PC-3 (cell line): ENCODE results near the gene HHIPL1. TPM values are rescaled to one million over a fixed set of nuclear protein-coding genes. Genes with fewer than 3 reads are reported as not detected.

ENCODE experiments used
- ATAC-seq: fragments of 200-7000 bp; cut with Tn5 transposase; 2 replicates; pipeline ENCODE4 v1.9.1; 2020; ENCODE audit warnings: mild to moderate bottlenecking, moderate library complexity
- BruUV-seq: library from RNA; stranded (reverse); fragments of 400-500 nt; replicated peaks from 2 replicates; lab custom pipeline; 2021; lab: Mats Ljungman, UMichigan
- CTCF ChIA-PET: fragments of 300-600 bp; sonication (Branson Sonifier 250); formaldehyde crosslinking; loops from one replicate; lab custom pipeline; 2022; ENCODE audit warnings: antibody characterized with exemption; lab: Charles Lee
- POLR2A ChIA-PET: fragments of 300-600 bp; sonication (Branson Sonifier 250); formaldehyde crosslinking; loops from one replicate; lab custom pipeline; 2022; ENCODE audit warnings: antibody characterized with exemption; ENCODE audit not compliant: unreplicated experiment; lab: Charles Lee
- DNase-seq: peaks from one replicate; pipeline ENCODE4 v3.0.0-alpha.2; 2015
- H2AFZ ChIP-seq: fragments of 300-600 bp; sonication (generic); 2 replicates; pipeline ENCODE4 v1.6.0; 2016; ENCODE audit warnings: antibody characterized with exemption, low read length
- H3F3A ChIP-seq: fragments of 300-600 bp; sonication (generic); one replicate; pipeline ENCODE4 v1.6.0; 2017; ENCODE audit warnings: antibody characterized with exemption, low read length, control low read depth, mild to moderate bottlenecking; ENCODE audit not compliant: unreplicated experiment
- H3K27ac ChIP-seq: fragments of 300-600 bp; sonication (generic); 2 replicates; pipeline ENCODE4 v1.5.1; 2016; ENCODE audit warnings: mild to moderate bottlenecking, low read length
- H3K27me3 ChIP-seq: fragments of 300-600 bp; sonication (generic); 2 replicates; pipeline ENCODE4 v1.6.1; 2016; ENCODE audit warnings: low read length, mixed read lengths
- H3K36me3 ChIP-seq: fragments of 300-600 bp; sonication (generic); 2 replicates; pipeline ENCODE4 v1.6.1; 2016; ENCODE audit warnings: low read depth, mixed run types, low read length, mixed read lengths
- H3K4me1 ChIP-seq: fragments of 300-600 bp; sonication (generic); 2 replicates; pipeline ENCODE4 v1.5.1; 2016; ENCODE audit warnings: low read length; ENCODE audit not compliant: insufficient read depth
- H3K4me2 ChIP-seq: fragments of 300-600 bp; sonication (generic); 2 replicates; pipeline ENCODE4 v1.6.0; 2016; ENCODE audit warnings: low read length
- H3K4me3 ChIP-seq: fragments of 300-600 bp; sonication (generic); 2 replicates; pipeline ENCODE4 v1.5.1; 2016; ENCODE audit warnings: mild to moderate bottlenecking, low read length, mixed read lengths
- H3K79me2 ChIP-seq: fragments of 300-600 bp; sonication (generic); 2 replicates; pipeline ENCODE4 v1.6.1; 2017; ENCODE audit warnings: low read length, mixed read lengths
- H3K9ac ChIP-seq: fragments of 300-600 bp; sonication (generic); 2 replicates; pipeline ENCODE4 v1.6.0; 2016; ENCODE audit warnings: mild to moderate bottlenecking, low read length
- H3K9me2 ChIP-seq: fragments of 300-600 bp; sonication (generic); replicated peaks from 2 replicates; pipeline ENCODE4 v1.6.1; 2016; ENCODE audit warnings: mixed run types, low read length, mixed read lengths
- H3K9me3 ChIP-seq: fragments of 300-600 bp; sonication (generic); 2 replicates; pipeline ENCODE4 v1.6.1; 2016; ENCODE audit warnings: low read length, mixed read lengths
- H4K20me1 ChIP-seq: fragments of 300-600 bp; sonication (generic); 2 replicates; pipeline ENCODE4 v1.6.1; 2016; ENCODE audit warnings: low read length, mixed read lengths
- EZH2 ChIP-seq: fragments of 300-600 bp; sonication (generic); IDR thresholded peaks from one replicate; pipeline ENCODE4 v1.6.1; 2017; ENCODE audit warnings: antibody characterized with exemption, mild to moderate bottlenecking, low read length; ENCODE audit not compliant: unreplicated experiment
- EZH2phosphoT487 ChIP-seq: fragments of 300-600 bp; sonication (generic); IDR thresholded peaks from 2 replicates; pipeline ENCODE4 v1.6.1; 2018; ENCODE audit warnings: mild to moderate bottlenecking, antibody characterized with exemption, low read length, borderline replicate concordance
- intact Hi-C: fragments of 100-400 bp; cut with micrococcal nuclease; formaldehyde crosslinking; loops from 2 replicates; pipeline ENCODE4 v1.9.0; 2023
- total RNA-seq: library from RNA; depleted of rRNA; stranded (reverse); fragments of >200 nt; gene quantifications from 2 replicates; pipeline ENCODE4 v1.2.3, GENCODE V29; 2014
- TF ChIP-seq, protein P1 (sequence below): fragments of 300-600 bp; sonication (generic); conservative IDR thresholded peaks from 2 replicates; pipeline ENCODE4 v1.5.1; 2017; ENCODE audit warnings: antibody characterized with exemption, low read depth, mild to moderate bottlenecking, low read length

The HHIPL1 gene
- total RNA-seq, 1 experiment from 2014 or later: 0.84 TPM

- Histone ChIP-seq H3K27me3 (no peaks in the 10 kb centered on the region), H3K4me2 (no peak overlapping the region), H3K9me3 (peaks cover 18% of the 10 kb centered on the region; the same call in 1 of the 2 replicates), H3K4me3 (no peak overlapping the region), H3K9me2 (no peaks in the 10 kb centered on the region), H3K79me2 (no peaks in the 10 kb centered on the region), H3K9ac (no peak overlapping the region), H3K4me1 (no peaks in the 10 kb centered on the region; the same call in 1 of the 2 replicates), H3K36me3 (no peaks in the 10 kb centered on the region), H3K27ac (no peak overlapping the region), H2AFZ (no peak overlapping the region), H4K20me1 (no peaks in the 10 kb centered on the region), H3F3A (no peaks in the 10 kb centered on the region)
- BruUV-seq: no TSS peak
- POLR2A ChIA-PET: no interaction called here
- intact Hi-C loops: no loop called here
- peak; percentile 37 for DNase-seq
- CTCF ChIA-PET: no interaction called here
- TF ChIP-seq EZH2: no peak
- TF ChIP-seq, protein P1, sequence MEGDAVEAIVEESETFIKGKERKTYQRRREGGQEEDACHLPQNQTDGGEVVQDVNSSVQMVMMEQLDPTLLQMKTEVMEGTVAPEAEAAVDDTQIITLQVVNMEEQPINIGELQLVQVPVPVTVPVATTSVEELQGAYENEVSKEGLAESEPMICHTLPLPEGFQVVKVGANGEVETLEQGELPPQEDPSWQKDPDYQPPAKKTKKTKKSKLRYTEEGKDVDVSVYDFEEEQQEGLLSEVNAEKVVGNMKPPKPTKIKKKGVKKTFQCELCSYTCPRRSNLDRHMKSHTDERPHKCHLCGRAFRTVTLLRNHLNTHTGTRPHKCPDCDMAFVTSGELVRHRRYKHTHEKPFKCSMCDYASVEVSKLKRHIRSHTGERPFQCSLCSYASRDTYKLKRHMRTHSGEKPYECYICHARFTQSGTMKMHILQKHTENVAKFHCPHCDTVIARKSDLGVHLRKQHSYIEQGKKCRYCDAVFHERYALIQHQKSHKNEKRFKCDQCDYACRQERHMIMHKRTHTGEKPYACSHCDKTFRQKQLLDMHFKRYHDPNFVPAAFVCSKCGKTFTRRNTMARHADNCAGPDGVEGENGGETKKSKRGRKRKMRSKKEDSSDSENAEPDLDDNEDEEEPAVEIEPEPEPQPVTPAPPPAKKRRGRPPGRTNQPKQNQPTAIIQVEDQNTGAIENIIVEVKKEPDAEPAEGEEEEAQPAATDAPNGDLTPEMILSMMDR: no peak
- TF ChIP-seq EZH2phosphoT487: no peak
- ATAC-seq: no peak
These were observed 31.7 kb downstream of the HHIPL1 start for GRCh38 chr14:99676657-99677056.

- Histone ChIP-seq H3K9ac (no peak overlapping the region), H3K36me3 (no peaks in the 10 kb centered on the region), H3K27me3 (no peaks in the 10 kb centered on the region), H3K4me1 (no peaks in the 10 kb centered on the region; the same call in 1 of the 2 replicates), H4K20me1 (no peaks in the 10 kb centered on the region), H3K79me2 (no peaks in the 10 kb centered on the region), H3K9me2 (no peaks in the 10 kb centered on the region), H3K9me3 (peaks cover 18% of the 10 kb centered on the region; the same call in 1 of the 2 replicates), H2AFZ (no peak overlapping the region), H3K4me2 (no peak overlapping the region), H3K4me3 (no peak overlapping the region), H3F3A (no peaks in the 10 kb centered on the region), H3K27ac (no peak overlapping the region)
- CTCF ChIA-PET: no interaction called here
- no TSS peak for BruUV-seq
- intact Hi-C loops: no loop called here
- no peak for TF ChIP-seq EZH2
- no peak for DNase-seq
- POLR2A ChIA-PET: no interaction called here
- ATAC-seq: no peak
These were observed 32.6 kb downstream of the HHIPL1 start for GRCh38 chr14:99677231-99678140.

DNA sequence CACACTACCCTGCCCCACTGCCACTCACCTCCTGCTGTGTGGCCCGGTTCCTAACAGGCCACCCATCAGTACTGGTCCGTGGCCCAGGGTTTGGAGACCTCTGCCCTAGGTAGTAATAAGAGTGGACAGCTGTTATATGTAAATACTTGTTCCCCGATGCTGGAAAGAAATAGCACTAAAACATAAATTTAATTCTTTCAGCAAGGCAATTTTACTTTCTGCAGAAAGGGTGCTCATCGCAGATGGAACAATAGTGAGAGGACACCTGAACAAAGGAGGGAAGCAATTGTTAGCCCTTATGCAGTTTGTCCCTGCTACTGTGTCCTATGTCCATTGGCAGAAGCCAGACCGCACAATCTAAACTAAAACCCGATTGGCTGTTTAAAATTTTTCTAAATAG lies 33.3 kb downstream of the HHIPL1 start:
- Histone ChIP-seq H3K36me3 (no peaks in the 10 kb centered on the region), H3K27me3 (no peaks in the 10 kb centered on the region), H3K79me2 (no peaks in the 10 kb centered on the region), H3K4me1 (no peaks in the 10 kb centered on the region; the same call in 1 of the 2 replicates), H3K9ac (no peak overlapping the region), H3K9me3 (peaks cover 18% of the 10 kb centered on the region; the same call in 1 of the 2 replicates), H2AFZ (no peak overlapping the region), H3K9me2 (no peaks in the 10 kb centered on the region), H3K27ac (no peak overlapping the region), H3F3A (no peaks in the 10 kb centered on the region), H4K20me1 (no peaks in the 10 kb centered on the region), H3K4me3 (no peak overlapping the region), H3K4me2 (no peak overlapping the region)
- intact Hi-C loops: no loop called here
- TF ChIP-seq EZH2 (no peak), EZH2phosphoT487 (no peak)
- TF ChIP-seq, protein P1: no peak
- POLR2A ChIA-PET: no interaction called here
- no peak for DNase-seq
- CTCF ChIA-PET: no interaction called here
- BruUV-seq: no TSS peak
- ATAC-seq: no peak
